Stimulated activated CD4-positive, alpha-beta T cell treated with anti-CD3 and anti-CD28 coated beads, Interleukin-1b, Interleukin-23, amount 100 ng/mL, for 4 hours (primary cell): ENCODE measurements around the gene XDH.
A peak's percentile ranks its signal among the peaks of the same experiment; 100 is the strongest.

Experiments
- DNase-seq, 2 donors: peaks; one replicate each; pipeline ENCODE4 v3.0.0-alpha.2; 2020; ENCODE audit warnings: low read depth in 2 of 2

Gene XDH

GRCh38 chr2:31365834-31366505 lies 48.6 kb downstream of the XDH start:
- no peak for DNase-seq

GRCh38 chr2:31365348-31365747 lies 49.2 kb downstream of the XDH start:
- no peak for DNase-seq

DNA sequence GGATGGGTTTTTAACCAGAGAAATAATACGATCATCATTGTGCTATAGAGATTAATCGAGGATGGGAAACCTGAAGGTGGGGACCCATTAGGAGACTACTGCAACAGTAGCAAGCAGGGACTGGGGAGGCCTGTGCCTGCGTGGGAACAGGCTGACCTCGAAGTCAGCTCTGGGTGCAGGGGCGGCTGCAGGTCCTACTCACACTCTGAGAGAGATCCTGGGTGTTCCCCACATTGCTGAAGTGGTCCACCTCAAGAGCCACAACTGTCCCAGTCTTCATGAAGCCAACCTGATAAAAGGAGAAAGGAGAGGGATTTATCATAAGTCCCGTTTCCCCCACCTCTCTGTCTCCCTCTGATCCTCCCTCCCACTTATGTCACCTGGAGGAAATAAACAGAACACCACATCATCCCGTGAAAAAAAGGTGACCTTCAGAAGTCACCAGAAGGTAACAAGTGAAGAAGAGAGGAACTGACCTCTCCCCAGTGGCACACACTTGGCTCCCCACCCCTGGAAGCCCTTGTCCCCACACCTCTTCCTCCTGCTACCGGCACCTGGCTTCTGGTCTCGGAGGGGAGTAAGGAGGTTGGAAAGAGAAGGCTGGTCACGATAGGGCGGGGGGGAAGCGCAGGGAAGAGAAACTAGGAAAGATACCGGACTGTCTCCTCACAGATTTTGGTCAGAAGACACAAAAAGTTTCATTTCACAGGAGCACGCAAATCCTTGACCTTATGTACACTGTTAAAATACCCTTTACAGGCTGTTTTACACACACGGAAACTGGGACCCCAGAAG lies 50.4 kb downstream of the XDH start:
- no peak for DNase-seq

GRCh38 chr2:31362581-31362980 lies 52.0 kb downstream of the XDH start:
- no peak for DNase-seq

DNA sequence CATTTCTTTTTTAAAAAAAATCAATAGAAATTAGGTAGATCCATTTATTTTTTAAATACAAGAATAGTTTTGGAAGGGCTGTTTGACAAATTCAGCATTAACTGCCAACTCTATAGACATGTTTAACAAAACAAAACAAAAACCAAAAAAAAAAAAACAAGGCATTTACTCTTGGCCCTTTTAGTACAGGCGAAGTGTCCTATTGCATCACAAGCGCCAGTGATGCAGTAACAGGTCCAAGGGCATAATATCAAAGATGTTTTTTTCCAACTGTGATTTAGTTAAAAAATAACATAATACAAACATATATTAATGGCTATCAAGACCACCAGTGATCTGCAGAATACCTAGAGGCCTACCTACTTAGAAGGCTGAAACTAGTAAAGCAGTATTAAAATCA lies 55.3 kb downstream of the XDH start:
- DNase-seq, result no peak

GRCh38 chr2:31354837-31355236 lies 59.7 kb downstream of the XDH start:
- DNase-seq, result no peak

- DNase-seq, result no peak
These were observed 61.4 kb downstream of the XDH start for GRCh38 chr2:31353179-31353578.

GRCh38 chr2:31349684-31350083 lies 64.9 kb downstream of the XDH start:
- DNase-seq, result no peak

GRCh38 chr2:31349160-31349559 lies 65.4 kb downstream of the XDH start:
- DNase-seq, result no peak

GRCh38 chr2:31348618-31349017 lies 65.9 kb downstream of the XDH start:
- no peak for DNase-seq

DNA sequence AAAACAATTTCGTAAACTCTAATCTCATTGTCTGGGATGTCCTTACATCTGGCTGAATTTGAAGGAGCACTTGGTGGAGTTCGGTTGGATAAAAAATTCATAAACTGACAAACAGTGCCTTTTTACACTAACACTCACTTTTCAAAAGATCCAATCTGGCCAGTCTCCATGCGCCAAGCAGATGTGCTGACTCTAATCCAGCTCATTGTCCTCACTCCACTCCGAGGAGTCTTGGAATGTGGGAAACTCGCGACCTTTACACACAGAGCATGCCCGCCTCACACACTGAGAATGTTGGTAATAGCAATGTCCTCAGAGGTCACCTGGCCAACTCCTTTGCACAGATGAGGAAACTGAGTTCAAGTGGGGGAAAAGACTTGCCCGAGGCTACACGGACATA lies 66.8 kb downstream of the XDH start:
- no peak for DNase-seq

- DNase-seq, result no peak
These were observed 67.2 kb downstream of the XDH start for GRCh38 chr2:31347319-31347718.

- DNase-seq, result no peak
These were observed 70.1 kb downstream of the XDH start for GRCh38 chr2:31344447-31344846.

DNA sequence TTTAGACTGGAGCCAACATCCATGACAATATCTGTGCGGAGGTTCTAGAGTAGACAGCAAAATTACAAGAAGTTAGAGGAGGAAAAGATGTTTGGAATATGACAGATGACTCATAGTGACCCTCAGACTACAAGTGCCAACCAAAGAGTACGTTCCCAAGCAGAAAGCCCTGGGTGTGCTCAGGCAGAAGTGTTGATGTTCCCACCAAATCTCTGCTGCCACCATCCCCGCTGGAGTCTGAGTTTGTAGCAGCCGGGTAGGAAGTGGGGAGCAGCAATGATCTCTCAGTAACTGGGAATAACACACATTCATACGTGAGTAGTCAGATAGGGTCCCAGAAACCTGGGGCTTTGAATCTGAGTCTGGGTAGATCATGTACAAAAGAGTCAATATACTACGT lies 73.2 kb downstream of the XDH start:
- no peak for DNase-seq

DNA sequence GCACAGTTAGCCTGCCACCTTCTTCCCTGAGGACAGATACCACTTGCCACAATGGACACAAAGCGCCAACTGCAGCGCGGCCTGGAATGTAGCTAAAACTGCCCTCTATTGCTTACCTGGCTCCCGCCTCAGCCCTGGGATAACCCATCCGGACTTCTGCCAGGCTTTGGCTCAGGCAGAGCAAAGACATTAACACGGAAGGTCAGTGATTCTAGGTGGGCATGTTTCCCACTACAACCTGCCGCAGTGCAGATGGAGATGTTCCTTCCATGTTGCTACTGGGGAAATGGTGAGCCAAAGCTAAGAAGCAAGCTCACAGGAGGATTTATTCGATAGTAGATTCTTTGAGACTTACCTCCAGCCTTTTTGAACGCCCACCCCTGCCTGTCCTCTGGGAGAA lies 74.8 kb downstream of the XDH start:
- no peak for DNase-seq

GRCh38 chr2:31337860-31338259 lies 76.7 kb downstream of the XDH start:
- no peak for DNase-seq

DNA sequence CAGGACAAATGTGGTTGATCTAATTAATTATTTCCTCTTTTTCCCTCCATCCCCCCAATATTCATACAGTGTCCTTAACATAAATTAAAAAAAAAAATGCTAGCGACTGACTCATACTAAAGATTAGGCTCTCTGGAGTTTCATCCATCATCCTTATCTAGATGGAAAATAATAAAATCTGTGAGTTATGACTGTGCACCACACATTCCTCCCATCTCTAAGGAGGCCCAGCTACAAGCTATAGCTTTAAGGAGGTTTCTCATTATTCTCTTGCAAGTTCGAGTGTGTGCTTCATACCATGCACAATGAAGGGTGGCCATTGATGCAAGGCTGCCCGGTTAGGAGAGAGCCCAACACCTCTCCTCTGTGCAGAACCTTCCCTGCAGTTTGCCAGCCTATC lies 77.3 kb downstream of the XDH start:
- no peak for DNase-seq

- no peak for DNase-seq
These were observed 78.5 kb downstream of the XDH start for GRCh38 chr2:31335921-31336585.

DNA sequence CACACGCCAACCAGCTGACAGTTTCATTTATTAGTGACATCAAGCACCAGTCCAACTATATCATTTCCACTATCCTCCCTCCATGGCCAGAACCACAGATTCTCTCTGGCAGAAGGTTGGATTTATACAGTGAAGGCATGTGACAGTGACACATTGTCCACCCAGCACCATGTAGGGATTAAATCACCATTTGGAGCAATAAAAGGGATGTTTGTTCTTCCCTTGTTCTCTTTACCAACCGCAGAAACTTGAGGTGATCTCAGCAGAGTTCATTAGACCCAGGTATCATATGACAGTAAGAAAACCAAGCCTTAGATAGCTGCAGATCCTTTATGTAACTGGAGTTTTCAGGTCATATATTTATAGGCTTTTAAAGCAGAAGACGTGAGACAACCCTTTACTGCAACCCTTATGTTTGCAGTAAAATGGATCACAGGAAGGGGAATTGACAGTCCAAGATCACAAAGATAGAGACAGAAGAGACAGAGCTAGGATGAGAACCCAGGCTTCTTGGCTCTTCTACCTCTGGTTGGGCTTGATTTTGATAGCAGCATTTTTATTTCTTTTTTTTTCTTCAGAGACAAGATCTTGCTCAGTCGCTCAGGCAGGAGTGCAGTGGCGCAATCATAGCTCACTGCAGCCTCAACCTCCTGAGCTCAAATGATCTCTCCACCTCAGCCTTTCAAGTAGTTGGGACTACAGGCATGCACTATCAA lies 80.1 kb downstream of the XDH start:
- no peak for DNase-seq

GRCh38 chr2:31333527-31334183 lies 80.9 kb downstream of the XDH start:
- DNase-seq, result peak; percentile 64 to 65

DNA sequence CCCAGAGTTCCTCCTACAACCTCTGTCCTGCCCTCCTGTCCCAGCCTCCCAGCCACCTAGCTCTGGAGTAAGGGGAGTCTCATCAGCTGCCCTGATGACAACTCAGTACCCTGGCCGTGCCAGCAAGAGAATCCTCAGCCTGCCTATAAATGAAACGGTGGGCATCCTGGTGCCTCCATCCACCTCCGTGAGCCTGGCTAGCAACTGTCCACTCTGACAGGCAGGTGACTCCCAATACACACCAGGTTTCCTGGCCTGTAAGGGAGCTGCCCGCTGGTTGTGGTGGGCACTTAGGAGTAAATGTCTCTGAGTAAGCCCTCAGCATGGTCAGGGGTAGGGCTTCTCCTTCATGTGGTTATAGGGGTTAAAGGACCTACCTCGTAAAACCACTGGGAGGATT lies 81.5 kb downstream of the XDH start:
- DNase-seq, result no peak

DNA sequence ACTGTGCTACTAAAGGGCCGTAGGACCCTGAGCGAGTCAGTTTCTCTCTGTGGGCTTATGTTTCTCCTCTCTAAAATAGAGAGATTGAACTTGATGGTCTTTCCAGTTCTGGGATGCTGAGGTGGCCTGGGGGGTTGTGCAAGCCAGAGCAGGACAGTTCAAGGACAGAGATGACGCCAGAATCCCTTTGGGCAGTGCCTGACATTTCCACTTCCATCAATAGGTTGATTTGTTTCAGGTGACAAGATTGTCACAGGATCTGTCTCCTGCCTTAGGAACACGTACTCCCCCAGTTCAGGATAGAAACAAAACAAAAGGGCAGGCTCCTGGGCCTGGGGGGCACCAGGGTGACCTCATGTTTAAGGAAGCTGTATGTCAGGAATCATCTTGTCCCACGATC lies 82.0 kb downstream of the XDH start:
- no peak for DNase-seq
